Activated CD8-positive, alpha-beta memory T cell treated with anti-CD3 and anti-CD28 coated beads for 24 hours (primary cell): ENCODE data around the gene SPRYD4.

Source experiments
- DNase-seq: peaks from one replicate; pipeline ENCODE4 v3.0.0-alpha.2; 2020

SPRYD4 gene

DNA sequence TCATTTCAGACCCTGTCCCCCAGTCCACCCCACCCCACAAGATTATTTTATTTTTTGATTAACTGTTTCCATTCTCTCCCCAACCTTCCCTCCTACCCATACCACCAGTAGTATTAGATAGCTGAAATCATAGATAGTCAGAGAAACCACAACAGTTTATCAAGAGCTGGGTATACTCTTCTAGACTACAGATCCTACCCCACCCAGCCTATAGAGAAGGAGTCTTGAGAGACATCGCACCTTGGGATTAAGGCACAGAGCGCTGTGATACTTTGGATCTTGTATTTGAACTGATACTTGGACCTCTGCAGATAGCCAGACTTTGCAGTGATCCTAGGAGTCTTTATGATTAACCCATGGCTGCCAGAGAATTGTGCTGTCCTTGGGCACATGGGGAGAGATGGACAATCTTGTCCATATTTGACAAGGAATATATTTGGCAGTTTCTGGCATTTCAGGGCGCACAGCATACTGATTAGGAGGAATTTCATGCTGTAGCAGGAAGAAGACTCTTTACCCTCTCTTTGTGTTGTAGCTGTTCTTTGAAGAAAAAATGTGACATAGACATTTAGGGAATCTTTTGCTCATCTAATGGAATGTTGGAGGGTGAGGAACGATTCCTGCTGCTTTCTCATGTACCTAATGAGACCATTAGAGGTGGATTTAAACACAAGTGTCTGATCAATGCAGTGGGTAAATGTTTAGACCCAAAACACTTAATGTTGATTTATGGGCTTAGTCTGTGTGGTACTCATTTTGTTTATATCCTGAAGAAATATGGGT is 54.2 kb downstream of the SPRYD4 start:
- DNase-seq = no peak

GRCh38 chr12:56528846-56529245 is 60.5 kb downstream of the SPRYD4 start:
- DNase-seq = no peak
